ENCODE measurements around the gene LAMP1.
A peak's percentile ranks its signal among the peaks of the same experiment; 100 is the strongest.
"Not testable (repeated sequence)": the region's sequence is repeated elsewhere in the genome, so short reads cannot be mapped to it uniquely, and the experiment has no call there.

The LAMP1 gene

GRCh38 chr13:113298043-113298945, 1.3 kb downstream of the LAMP1 start:
- Histone ChIP-seq H3K9me3 (ENCODE audit: low read length) (no peaks in the 10 kb centered on the region), H3K27me3 (ENCODE audit: control insufficient read depth in 1 of 2, insufficient read depth in 2 of 2, low read length in 2 of 2) (no peaks in the 10 kb centered on the region), H3K4me3 (ENCODE audit: low read depth in 1 of 2, low read length in 2 of 2) (peak overlapping the region; percentile 89 to 98), H3K36me3 (ENCODE audit: insufficient read depth, low read length) (no peaks in the 10 kb centered on the region), H3K4me1 (ENCODE audit: insufficient read depth, low read length) (peaks cover 17% of the 10 kb centered on the region), H3K9ac (ENCODE audit: low read length) (peak overlapping the region; percentile 90), H3K27ac (ENCODE audit: low read depth, low read length) (peak overlapping the region; percentile 72)

- Histone ChIP-seq H3K9me3 (ENCODE audit: low read length) (no peaks in the 10 kb centered on the region), H3K9ac (ENCODE audit: low read length) (no peak overlapping the region), H3K27me3 (ENCODE audit: control insufficient read depth in 1 of 2, insufficient read depth in 2 of 2, low read length in 2 of 2) (no peaks in the 10 kb centered on the region), H3K36me3 (ENCODE audit: insufficient read depth, low read length) (no peaks in the 10 kb centered on the region), H3K4me3 (ENCODE audit: low read depth in 1 of 2, low read length in 2 of 2) (no peak overlapping the region), H3K4me1 (ENCODE audit: insufficient read depth, low read length) (peaks cover 17% of the 10 kb centered on the region), H3K27ac (ENCODE audit: low read depth, low read length) (no peak overlapping the region)
Observed at GRCh38 chr13:113299951-113300350, 2.9 kb downstream of the LAMP1 start.

DNA sequence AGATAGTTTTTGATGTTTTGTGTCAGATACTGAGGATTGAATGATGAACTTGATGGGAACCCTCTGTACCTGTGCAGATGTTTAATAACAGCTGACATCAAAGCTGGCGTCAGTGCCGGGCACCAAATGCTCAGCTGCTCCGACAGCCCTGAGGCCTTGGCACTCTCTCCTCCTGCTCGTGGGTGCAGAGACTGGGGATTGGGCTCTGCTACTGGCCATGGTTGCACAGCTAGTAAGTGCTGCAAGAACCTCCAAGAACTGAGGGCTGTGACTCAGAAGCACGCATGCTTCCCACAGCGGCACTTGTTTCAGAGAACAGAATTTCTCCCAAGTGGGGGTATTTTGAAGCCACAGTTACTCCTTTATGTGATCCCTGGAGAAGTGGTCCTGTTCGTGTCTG, 5.9 kb downstream of the LAMP1 start:
- H3K4me1 ChIP-seq (ENCODE audit: insufficient read depth, low read length), result peaks cover 9% of the 10 kb centered on the region
- H3K9ac ChIP-seq (ENCODE audit: low read length), result no peak overlapping the region
- H3K27ac ChIP-seq (ENCODE audit: low read depth, low read length), result no peak overlapping the region
- no peaks in the 10 kb centered on the region for H3K36me3 ChIP-seq (ENCODE audit: insufficient read depth, low read length)
- no peaks in the 10 kb centered on the region for H3K27me3 ChIP-seq (ENCODE audit: control insufficient read depth in 1 of 2, insufficient read depth in 2 of 2, low read length in 2 of 2)
- H3K4me3 ChIP-seq (ENCODE audit: low read depth in 1 of 2, low read length in 2 of 2), result no peak overlapping the region
- no peaks in the 10 kb centered on the region for H3K9me3 ChIP-seq (ENCODE audit: low read length)

DNA sequence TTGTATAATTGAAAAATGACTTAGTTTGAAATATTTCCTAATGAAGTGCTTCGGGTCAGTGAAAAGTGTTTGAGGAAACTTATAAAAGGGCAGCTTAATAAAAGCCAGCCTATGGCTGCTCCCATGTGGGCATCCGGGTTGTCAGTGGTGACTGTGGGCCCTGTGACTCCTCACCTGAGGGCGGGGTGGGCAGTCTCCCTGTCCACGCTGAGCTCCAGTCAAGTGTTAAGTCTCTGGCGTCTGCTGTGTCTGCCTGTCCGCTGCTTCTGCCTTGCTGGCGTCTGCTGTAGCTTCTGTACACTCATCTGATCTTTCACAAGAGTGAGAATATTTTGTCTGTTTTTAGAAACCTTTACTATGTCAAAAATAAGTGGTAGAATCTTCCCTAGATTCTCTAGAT, 7.1 kb downstream of the LAMP1 start:
- H3K4me3 ChIP-seq (ENCODE audit: low read depth in 1 of 2, low read length in 2 of 2), result no peak overlapping the region
- H3K27ac ChIP-seq (ENCODE audit: low read depth, low read length), result no peak overlapping the region
- no peaks in the 10 kb centered on the region for H3K27me3 ChIP-seq (ENCODE audit: control insufficient read depth in 1 of 2, insufficient read depth in 2 of 2, low read length in 2 of 2)
- no peaks in the 10 kb centered on the region for H3K4me1 ChIP-seq (ENCODE audit: insufficient read depth, low read length)
- no peak overlapping the region for H3K9ac ChIP-seq (ENCODE audit: low read length)
- no peaks in the 10 kb centered on the region for H3K9me3 ChIP-seq (ENCODE audit: low read length)
- no peaks in the 10 kb centered on the region for H3K36me3 ChIP-seq (ENCODE audit: insufficient read depth, low read length)

DNA sequence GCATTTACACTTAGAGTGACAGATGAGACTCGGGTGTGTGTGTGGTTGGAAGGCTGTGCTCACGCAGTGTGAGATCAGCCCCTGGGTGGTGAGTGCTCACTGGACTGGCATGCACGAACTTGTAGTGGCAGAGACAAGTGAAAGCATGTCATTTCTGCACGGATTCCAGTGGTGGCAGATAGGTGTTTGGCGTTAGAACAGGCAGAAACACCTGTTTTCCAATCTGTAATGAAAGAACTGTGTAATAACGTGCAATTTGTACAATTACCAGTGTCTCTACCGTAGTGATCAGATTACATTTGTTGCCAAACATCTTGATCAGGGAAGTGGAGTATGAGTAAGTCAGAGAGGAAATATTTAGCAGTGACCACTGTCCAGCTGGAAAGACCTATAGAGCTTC, 8.2 kb downstream of the LAMP1 start:
- H3K27ac ChIP-seq (ENCODE audit: low read depth, low read length), result no peak overlapping the region
- no peaks in the 10 kb centered on the region for H3K4me1 ChIP-seq (ENCODE audit: insufficient read depth, low read length)
- H3K9ac ChIP-seq (ENCODE audit: low read length), result no peak overlapping the region
- no peak overlapping the region for H3K4me3 ChIP-seq (ENCODE audit: low read depth in 1 of 2, low read length in 2 of 2)
- H3K36me3 ChIP-seq (ENCODE audit: insufficient read depth, low read length), result peaks cover 5% of the 10 kb centered on the region
- no peaks in the 10 kb centered on the region for H3K9me3 ChIP-seq (ENCODE audit: low read length)
- no peaks in the 10 kb centered on the region for H3K27me3 ChIP-seq (ENCODE audit: control insufficient read depth in 1 of 2, insufficient read depth in 2 of 2, low read length in 2 of 2)

GRCh38 chr13:113307491-113307890, 10.5 kb downstream of the LAMP1 start:
- no peak overlapping the region for H3K4me3 ChIP-seq (ENCODE audit: low read depth in 1 of 2, low read length in 2 of 2)
- H3K27ac ChIP-seq (ENCODE audit: low read depth, low read length), result no peak overlapping the region
- H3K4me1 ChIP-seq (ENCODE audit: insufficient read depth, low read length), result no peaks in the 10 kb centered on the region
- no peak overlapping the region for H3K9ac ChIP-seq (ENCODE audit: low read length)
- no peaks in the 10 kb centered on the region for H3K9me3 ChIP-seq (ENCODE audit: low read length)
- H3K36me3 ChIP-seq (ENCODE audit: insufficient read depth, low read length), result peaks cover 24% of the 10 kb centered on the region
- H3K27me3 ChIP-seq (ENCODE audit: control insufficient read depth in 1 of 2, insufficient read depth in 2 of 2, low read length in 2 of 2), result no peaks in the 10 kb centered on the region

GRCh38 chr13:113309473-113309872, 12.4 kb downstream of the LAMP1 start:
- no peak overlapping the region for H3K27ac ChIP-seq (ENCODE audit: low read depth, low read length)
- no peak overlapping the region for H3K4me3 ChIP-seq (ENCODE audit: low read depth in 1 of 2, low read length in 2 of 2)
- no peaks in the 10 kb centered on the region for H3K4me1 ChIP-seq (ENCODE audit: insufficient read depth, low read length)
- H3K36me3 ChIP-seq (ENCODE audit: insufficient read depth, low read length), result peaks cover 33% of the 10 kb centered on the region
- no peaks in the 10 kb centered on the region for H3K9me3 ChIP-seq (ENCODE audit: low read length)
- H3K9ac ChIP-seq (ENCODE audit: low read length), result no peak overlapping the region
- H3K27me3 ChIP-seq (ENCODE audit: control insufficient read depth in 1 of 2, insufficient read depth in 2 of 2, low read length in 2 of 2), result no peaks in the 10 kb centered on the region

- H3K4me1 ChIP-seq (ENCODE audit: insufficient read depth, low read length); H3K27me3 ChIP-seq (ENCODE audit: control insufficient read depth in 1 of 2, insufficient read depth in 2 of 2, low read length in 2 of 2); H3K4me3 ChIP-seq (ENCODE audit: low read depth in 1 of 2, low read length in 2 of 2); H3K9me3 ChIP-seq (ENCODE audit: low read length); H3K27ac ChIP-seq (ENCODE audit: low read depth, low read length); H3K9ac ChIP-seq (ENCODE audit: low read length): not testable (repeated sequence)
- H3K36me3 ChIP-seq (ENCODE audit: insufficient read depth, low read length), result peaks cover 52% of the 10 kb centered on the region
Observed at GRCh38 chr13:113314112-113314511, 17.1 kb downstream of the LAMP1 start.

GRCh38 chr13:113314895-113315470, 17.9 kb downstream of the LAMP1 start:
- H3K36me3 ChIP-seq (ENCODE audit: insufficient read depth, low read length), result peaks cover 56% of the 10 kb centered on the region
- H3K4me3 ChIP-seq (ENCODE audit: low read depth in 1 of 2, low read length in 2 of 2); H3K9ac ChIP-seq (ENCODE audit: low read length); H3K9me3 ChIP-seq (ENCODE audit: low read length); H3K27me3 ChIP-seq (ENCODE audit: control insufficient read depth in 1 of 2, insufficient read depth in 2 of 2, low read length in 2 of 2); H3K4me1 ChIP-seq (ENCODE audit: insufficient read depth, low read length); H3K27ac ChIP-seq (ENCODE audit: low read depth, low read length): not testable (repeated sequence)

DNA sequence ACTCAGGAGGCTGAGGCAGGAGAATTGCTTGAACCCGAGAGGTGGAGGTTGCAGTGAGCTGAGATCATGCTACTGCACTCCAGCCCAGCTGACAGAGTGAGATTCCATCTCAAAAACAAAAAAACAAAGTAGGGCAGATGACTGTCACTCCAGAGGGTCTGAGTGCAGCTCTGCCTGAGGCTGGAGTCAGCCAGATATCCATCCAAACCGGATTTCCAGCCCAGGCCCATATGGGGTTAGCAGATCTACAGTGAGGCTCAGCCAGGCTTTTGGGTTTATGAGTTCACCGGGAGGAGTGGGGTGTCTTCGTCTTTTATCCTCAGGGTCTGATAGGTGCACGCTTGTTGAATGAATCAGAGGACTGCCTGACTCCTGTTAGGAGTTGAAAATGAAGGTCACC, 19.0 kb downstream of the LAMP1 start:
- peaks cover 62% of the 10 kb centered on the region for H3K36me3 ChIP-seq (ENCODE audit: insufficient read depth, low read length)

DNA sequence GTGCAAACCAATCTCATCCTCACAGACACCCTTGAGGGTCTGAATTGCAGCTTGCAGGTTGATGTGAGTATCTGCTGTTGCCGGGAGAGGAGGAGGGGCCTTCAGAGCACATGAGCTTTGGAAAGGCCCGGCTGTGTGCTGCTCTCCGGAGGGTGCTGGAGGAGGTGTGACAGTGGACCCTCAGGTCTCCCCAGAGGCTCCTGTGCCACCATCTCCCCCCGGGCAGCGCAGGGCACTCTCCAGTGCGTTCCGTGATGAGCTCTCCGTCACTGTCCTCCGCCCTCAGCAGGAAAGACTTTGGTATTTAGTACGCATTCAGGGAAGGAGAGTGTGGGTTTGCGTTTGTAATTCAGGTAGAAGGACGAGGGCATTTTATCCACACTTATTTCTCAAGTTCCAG, 20.0 kb downstream of the LAMP1 start:
- H3K27me3 ChIP-seq (ENCODE audit: control insufficient read depth in 1 of 2, insufficient read depth in 2 of 2, low read length in 2 of 2), result no peaks in the 10 kb centered on the region
- H3K9ac ChIP-seq (ENCODE audit: low read length), result no peak overlapping the region
- no peak overlapping the region for H3K27ac ChIP-seq (ENCODE audit: low read depth, low read length)
- peaks cover 62% of the 10 kb centered on the region for H3K36me3 ChIP-seq (ENCODE audit: insufficient read depth, low read length)
- H3K4me1 ChIP-seq (ENCODE audit: insufficient read depth, low read length), result no peaks in the 10 kb centered on the region
- no peak overlapping the region for H3K4me3 ChIP-seq (ENCODE audit: low read depth in 1 of 2, low read length in 2 of 2)
- no peaks in the 10 kb centered on the region for H3K9me3 ChIP-seq (ENCODE audit: low read length)

More for the DNA sequence above, 19.0 kb downstream of the LAMP1 start:
- Histone ChIP-seq H3K27ac (ENCODE audit: low read depth, low read length) (no peak overlapping the region), H3K27me3 (ENCODE audit: control insufficient read depth in 1 of 2, insufficient read depth in 2 of 2, low read length in 2 of 2) (no peaks in the 10 kb centered on the region), H3K9ac (ENCODE audit: low read length) (no peak overlapping the region), H3K9me3 (ENCODE audit: low read length) (no peaks in the 10 kb centered on the region), H3K4me1 (ENCODE audit: insufficient read depth, low read length) (no peaks in the 10 kb centered on the region), H3K4me3 (ENCODE audit: low read depth in 1 of 2, low read length in 2 of 2) (no peak overlapping the region)

GRCh38 chr13:113318956-113319355, 21.9 kb downstream of the LAMP1 start:
- Histone ChIP-seq H3K36me3 (ENCODE audit: insufficient read depth, low read length) (peaks cover 57% of the 10 kb centered on the region), H3K4me3 (ENCODE audit: low read depth in 1 of 2, low read length in 2 of 2) (no peak overlapping the region)

More at GRCh38 chr13:113318956-113319355, 21.9 kb downstream of the LAMP1 start:
- H3K4me1 ChIP-seq (ENCODE audit: insufficient read depth, low read length), result no peaks in the 10 kb centered on the region
- H3K27ac ChIP-seq (ENCODE audit: low read depth, low read length), result no peak overlapping the region
- H3K9me3 ChIP-seq (ENCODE audit: low read length), result no peaks in the 10 kb centered on the region
- no peaks in the 10 kb centered on the region for H3K27me3 ChIP-seq (ENCODE audit: control insufficient read depth in 1 of 2, insufficient read depth in 2 of 2, low read length in 2 of 2)
- H3K9ac ChIP-seq (ENCODE audit: low read length), result no peak overlapping the region

Data from muscle layer of colon (tissue), 2 donors.